GM21723 (cell line): ENCODE data around the gene CELSR2.

Source experiments
- ATAC-seq: cut with Tn5 transposase; IDR thresholded peaks from one replicate; pipeline ENCODE4 v1.9.1; 2021; ENCODE audit warnings: mild to moderate bottlenecking, moderate library complexity; ENCODE audit not compliant: unreplicated experiment

CELSR2 gene

DNA sequence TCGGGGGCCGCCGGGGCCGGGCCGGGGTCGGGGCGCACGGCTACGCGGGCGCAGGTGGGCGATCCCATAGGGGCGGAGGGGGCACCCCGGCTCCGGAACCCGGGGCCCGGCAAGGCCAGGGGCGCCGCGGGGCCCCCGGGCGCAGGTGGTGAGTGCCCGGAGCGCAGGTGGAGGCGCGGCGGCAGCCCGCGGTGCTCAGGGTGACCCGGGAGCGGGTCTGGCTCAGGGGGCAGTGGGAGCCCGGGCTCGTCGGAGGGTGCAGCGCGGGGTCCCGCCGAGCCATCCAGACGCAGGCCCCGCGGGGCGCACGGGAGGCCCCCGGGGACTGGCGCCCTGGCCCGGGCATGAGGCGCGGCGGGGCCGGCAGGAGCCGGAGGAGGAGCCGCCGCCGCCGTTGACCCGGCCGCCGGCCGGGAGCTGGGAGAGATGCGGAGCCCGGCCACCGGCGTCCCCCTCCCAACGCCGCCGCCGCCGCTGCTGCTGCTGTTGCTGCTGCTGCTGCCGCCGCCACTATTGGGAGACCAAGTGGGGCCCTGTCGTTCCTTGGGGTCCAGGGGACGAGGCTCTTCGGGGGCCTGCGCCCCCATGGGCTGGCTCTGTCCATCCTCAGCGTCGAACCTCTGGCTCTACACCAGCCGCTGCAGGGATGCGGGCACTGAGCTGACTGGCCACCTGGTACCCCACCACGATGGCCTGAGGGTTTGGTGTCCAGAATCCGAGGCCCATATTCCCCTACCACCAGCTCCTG lies 489 bp downstream of the CELSR2 start:
- ATAC-seq = peak; percentile 41

DNA sequence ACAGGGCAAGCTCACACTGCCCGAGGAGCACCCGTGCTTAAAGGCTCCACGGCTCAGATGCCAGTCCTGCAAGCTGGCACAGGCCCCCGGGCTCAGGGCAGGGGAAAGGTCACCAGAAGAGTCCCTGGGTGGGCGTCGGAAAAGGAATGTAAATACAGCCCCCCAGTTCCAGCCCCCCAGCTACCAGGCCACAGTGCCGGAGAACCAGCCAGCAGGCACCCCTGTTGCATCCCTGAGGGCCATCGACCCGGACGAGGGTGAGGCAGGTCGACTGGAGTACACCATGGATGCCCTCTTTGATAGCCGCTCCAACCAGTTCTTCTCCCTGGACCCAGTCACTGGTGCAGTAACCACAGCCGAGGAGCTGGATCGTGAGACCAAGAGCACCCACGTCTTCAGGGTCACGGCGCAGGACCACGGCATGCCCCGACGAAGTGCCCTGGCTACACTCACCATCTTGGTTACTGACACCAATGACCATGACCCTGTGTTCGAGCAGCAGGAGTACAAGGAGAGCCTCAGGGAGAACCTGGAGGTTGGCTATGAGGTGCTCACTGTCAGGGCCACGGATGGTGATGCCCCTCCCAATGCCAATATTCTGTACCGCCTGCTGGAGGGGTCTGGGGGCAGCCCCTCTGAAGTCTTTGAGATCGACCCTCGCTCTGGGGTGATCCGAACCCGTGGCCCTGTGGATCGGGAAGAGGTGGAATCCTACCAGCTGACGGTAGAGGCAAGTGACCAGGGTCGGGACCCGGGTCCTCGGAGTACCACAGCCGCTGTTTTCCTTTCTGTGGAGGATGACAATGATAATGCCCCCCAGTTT lies 1.3 kb downstream of the CELSR2 start:
- no peak for ATAC-seq

DNA sequence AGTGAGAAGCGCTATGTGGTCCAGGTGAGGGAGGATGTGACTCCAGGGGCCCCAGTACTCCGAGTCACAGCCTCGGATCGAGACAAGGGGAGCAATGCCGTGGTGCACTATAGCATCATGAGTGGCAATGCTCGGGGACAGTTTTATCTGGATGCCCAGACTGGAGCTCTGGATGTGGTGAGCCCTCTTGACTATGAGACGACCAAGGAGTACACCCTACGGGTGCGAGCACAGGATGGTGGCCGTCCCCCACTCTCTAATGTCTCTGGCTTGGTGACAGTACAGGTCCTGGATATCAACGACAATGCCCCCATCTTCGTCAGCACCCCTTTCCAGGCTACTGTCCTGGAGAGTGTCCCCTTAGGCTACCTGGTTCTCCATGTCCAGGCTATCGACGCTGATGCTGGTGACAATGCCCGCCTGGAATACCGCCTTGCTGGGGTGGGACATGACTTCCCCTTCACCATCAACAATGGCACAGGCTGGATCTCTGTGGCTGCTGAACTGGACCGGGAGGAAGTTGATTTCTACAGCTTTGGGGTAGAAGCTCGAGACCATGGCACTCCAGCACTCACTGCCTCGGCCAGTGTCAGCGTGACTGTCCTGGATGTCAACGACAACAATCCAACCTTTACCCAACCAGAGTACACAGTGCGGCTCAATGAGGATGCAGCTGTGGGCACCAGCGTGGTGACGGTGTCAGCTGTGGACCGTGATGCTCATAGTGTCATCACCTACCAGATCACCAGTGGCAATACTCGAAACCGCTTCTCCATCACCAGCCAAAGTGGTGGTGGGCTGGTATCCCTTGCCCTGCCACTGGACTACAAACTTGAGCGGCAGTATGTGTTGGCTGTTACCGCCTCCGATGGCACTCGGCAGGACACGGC lies 2.2 kb downstream of the CELSR2 start:
- ATAC-seq = no peak

DNA sequence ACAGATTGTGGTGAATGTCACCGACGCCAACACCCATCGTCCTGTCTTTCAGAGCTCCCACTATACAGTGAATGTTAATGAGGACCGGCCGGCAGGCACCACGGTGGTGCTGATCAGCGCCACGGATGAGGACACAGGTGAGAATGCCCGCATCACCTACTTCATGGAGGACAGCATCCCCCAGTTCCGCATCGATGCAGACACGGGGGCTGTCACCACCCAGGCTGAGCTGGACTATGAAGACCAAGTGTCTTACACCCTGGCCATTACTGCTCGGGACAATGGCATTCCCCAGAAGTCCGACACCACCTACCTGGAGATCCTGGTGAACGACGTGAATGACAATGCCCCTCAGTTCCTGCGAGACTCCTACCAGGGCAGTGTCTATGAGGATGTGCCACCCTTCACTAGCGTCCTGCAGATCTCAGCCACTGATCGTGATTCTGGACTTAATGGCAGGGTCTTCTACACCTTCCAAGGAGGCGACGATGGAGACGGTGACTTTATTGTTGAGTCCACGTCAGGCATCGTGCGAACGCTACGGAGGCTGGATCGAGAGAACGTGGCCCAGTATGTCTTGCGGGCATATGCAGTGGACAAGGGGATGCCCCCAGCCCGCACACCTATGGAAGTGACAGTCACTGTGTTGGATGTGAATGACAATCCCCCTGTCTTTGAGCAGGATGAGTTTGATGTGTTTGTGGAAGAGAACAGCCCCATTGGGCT lies 3.0 kb downstream of the CELSR2 start:
- no peak for ATAC-seq

DNA sequence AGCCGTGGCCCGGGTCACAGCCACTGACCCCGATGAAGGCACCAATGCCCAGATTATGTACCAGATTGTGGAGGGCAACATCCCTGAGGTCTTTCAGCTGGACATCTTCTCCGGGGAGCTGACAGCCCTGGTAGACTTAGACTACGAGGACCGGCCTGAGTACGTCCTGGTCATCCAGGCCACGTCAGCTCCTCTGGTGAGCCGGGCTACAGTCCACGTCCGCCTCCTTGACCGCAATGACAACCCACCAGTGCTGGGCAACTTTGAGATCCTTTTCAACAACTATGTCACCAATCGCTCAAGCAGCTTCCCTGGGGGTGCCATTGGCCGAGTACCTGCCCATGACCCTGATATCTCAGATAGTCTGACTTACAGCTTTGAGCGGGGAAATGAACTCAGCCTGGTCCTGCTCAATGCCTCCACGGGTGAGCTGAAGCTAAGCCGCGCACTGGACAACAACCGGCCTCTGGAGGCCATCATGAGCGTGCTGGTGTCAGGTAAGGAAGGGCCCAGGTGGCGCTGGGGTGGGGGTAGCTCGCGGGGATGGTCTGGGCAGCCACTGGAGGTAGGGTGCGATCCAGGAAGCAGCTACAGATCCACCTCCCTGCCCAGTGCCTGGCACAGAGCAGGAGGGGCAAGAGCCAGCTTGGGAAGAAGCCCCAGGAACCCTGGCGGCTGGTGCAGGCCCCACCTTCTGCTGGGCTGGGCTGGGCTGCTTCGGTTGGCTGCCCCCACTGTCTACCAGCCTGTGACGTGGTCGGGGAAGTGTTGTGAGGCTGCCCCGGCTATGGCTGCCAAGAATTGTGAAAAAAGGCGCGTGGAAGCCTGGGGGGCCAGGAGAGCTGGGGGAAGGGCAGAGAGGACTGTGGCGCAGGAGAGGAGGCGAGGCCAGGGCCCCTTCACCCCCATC lies 3.8 kb downstream of the CELSR2 start:
- no peak for ATAC-seq

DNA sequence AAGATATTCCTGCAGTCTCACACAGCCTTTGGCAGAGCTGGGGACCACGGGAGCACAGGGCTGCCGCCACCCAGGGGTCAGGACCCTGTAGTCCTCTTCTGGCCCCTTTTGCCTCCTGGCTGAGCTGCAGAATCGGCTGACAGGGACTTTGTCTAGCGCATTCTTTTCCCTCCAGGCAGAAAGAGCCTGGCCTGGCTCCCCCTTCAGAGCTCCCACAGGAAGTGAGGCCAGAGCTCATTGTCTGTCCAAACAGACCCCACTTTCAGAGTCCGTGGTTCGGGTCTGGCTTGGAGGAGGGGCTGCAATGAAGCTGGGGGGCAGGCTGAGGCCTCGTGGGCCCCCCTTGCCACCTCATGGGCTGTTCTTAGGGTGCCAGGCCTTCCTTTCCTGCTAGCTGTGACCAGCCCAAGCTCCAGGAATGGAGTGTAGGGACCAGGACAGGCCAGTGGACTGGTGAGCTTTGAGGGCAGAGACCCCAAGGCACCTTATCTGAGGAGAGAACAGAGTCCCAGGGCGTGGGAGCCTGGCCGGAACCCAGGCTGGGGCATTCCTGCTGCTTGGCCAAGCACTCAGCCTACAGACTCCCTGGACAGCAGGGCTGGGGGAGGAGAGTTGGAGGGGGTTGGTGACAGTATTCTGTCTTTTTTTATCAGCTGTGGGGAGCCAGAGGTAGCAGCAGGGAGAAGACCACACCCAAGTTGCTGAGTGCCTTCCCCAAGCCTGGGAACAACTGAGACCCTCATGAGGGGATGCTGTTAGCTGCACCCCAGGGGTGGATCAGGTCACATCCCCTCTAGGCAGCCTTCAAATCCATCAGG lies 4.7 kb downstream of the CELSR2 start:
- ATAC-seq = no peak

DNA sequence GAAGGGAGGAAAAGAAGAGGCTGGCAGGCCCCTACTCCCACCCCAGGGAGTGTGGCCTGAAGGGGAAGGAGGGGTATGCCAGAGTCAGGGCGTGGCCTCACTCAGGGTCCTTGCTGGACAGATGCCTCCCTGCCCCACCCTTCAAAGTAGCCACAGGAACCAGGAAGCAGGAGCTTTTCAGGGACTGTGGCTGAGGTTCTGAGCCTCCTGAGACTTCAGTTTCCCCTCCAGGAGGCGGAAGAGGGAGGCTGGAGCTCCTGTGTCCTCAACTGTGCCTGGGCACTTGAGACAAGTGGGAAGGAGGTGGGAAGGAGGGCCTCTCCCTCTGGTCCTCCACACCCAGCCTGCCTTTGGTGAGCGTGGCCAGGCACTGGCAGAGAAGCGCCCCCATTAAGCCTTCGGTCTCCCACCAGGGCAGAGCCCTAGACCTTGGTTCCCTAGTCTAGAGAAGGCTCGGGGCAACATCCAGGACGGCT lies 5.3 kb downstream of the CELSR2 start:
- ATAC-seq = no peak

DNA sequence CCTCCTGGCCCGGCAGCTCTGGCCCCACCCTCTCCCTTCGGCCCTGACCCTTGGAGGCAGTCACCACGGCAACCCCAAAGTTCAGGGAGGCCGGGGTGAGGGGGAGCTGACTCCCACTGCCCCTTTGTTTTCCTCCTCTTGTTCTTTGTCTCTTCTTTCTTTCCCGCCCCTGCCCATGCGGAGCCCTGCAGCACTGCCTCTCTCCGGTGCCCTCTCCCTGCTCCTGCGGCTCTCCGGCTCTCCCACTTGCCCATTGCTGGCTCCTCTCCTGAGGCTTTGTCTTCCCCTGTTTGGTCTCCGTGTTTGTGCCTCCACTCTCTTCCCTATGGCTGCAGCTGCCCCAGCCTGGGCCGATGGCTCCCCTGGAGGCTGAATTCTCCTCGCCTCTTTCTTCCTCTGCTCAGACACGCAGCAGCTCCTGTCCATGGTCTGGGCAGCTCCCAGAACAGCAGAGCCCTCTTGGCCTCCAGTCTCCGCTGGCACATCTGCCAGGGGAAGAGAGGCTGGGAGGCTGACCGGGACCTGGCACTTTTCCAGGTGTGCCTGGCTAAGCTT lies 5.8 kb downstream of the CELSR2 start:
- ATAC-seq = no peak

DNA sequence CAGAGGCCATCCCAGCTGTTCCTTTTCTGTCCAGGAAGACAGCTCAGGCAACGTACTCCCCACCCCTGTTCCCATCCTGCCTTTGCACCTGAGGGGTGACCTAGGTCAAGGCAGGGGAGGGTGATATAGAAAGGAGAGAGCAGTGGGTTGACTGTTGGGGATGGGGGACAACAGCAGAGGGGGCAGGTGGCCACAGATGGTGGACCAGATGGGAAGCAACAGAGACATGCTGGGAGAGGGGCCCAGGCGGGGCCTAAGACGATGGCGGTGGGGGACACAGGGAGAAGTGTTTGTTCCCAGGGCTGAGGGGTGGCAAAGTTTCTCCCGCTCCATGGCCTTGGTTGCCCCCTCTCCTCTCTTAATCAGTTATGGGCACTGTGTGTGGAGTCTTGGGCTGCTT lies 6.3 kb downstream of the CELSR2 start:
- no peak for ATAC-seq

DNA sequence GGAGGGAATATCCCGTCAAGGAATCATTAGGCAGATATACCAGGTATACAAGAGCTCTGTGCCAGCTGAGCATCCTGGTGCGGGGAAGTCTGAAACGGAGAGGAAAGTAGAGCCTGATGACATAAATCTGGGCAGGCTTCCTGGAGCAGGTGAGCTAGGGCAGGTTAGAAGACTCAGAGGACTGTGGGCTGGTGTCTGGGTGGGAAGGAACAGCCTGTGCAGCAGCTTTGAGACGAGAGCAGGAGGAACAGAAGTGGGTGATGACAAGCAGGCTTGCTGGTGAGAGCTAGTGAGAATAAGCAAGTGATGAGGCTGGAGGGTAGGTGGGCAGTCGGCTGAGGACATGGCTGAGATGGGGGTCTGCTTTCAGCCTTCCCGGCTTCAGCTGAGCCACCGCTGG lies 6.7 kb downstream of the CELSR2 start:
- ATAC-seq = no peak

DNA sequence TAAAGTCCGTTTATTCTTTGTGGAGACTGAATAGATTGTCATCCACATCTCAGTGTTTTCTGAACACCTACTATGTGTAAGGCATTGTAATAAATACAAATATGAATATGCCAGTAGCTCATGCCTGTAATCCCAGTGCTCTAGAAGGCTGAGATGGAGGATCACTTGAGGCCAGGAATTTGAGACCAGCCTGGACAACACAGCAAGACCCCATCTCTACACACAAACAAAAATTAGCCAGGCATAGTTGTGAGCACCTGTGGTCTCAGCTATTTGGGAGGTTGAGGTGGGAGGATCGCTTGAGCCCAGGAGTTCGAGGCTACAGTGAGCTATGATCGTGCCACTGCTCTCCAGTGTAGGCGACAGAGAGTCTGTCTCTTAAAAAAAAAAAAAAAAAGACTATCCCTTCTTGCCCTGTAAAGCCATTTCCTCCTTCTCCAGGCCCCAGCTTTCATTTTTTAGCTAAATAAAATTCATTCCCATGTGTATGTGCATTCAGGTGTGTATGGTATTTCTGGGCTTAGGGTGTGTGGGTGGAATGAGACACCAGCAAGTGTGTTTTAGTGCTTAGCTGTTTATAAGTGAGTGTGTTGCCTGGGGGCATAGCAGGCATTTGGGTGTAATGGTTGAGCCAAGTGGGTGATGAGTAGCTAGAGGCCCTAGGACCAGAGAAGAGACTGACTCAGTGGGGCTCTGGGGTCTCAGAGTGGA lies 7.8 kb downstream of the CELSR2 start:
- no peak for ATAC-seq

DNA sequence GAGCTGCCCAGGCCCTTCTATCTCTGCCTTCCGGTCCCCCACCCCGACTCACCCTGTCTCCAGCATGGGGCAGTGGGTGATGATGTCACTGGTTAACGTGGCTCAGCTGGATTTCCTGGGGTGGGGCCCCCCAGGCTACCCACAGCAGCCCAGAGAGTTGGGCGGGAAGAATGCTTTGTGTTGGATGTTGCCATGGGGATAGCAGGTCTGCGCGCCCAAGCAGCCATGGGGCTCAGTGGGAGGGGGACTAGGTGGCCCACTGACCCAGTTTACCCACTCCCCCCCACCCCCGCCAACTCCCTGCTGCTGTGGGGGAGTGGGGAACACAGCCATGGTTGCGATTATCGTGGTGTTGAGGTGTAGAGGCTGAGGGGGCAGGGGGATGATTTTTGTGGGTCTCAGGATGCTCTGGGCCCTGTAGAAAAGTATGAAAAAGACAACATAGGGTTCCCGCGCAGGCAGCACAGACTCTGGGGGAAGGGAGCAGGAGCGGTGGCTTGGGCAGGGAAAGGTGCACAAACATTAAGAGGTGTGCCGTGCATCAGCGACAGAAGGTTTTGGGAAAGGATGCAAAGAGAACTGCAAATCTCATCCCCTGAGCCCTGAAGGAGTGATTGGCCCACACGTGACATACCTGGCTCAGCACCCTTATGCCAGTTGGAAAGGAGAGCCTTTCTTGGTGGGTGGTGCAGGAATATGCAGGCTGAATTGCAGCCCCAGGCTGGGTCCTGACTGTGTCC lies 8.5 kb downstream of the CELSR2 start:
- no peak for ATAC-seq

DNA sequence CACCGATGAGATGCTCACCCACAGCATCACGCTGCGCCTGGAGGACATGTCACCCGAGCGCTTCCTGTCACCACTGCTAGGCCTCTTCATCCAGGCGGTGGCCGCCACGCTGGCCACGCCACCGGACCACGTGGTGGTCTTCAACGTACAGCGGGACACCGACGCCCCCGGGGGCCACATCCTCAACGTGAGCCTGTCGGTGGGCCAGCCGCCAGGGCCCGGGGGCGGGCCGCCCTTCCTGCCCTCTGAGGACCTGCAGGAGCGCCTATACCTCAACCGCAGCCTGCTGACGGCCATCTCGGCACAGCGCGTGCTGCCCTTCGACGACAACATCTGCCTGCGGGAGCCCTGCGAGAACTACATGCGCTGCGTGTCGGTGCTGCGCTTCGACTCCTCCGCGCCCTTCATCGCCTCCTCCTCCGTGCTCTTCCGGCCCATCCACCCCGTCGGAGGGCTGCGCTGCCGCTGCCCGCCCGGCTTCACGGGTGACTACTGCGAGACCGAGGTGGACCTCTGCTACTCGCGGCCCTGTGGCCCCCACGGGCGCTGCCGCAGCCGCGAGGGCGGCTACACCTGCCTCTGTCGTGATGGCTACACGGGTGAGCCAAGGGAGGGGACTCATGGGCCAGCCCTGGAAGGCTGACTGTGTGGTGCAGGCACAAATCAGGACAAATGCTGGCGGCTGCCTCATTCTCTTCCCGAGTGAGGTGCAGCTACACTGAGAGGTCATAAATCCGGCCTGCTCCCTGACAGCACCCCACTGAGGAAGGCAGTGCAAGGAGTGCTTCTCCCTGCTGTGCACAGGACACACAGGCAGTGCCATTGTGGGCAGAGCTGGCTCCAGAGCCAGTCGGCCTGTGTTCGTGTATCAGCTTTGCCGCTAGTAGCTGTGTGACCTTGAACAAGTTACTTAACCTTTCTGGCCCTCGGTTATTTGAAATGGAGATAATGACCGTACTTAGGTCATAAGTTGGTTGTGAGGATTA lies 9.4 kb downstream of the CELSR2 start:
- ATAC-seq = no peak

DNA sequence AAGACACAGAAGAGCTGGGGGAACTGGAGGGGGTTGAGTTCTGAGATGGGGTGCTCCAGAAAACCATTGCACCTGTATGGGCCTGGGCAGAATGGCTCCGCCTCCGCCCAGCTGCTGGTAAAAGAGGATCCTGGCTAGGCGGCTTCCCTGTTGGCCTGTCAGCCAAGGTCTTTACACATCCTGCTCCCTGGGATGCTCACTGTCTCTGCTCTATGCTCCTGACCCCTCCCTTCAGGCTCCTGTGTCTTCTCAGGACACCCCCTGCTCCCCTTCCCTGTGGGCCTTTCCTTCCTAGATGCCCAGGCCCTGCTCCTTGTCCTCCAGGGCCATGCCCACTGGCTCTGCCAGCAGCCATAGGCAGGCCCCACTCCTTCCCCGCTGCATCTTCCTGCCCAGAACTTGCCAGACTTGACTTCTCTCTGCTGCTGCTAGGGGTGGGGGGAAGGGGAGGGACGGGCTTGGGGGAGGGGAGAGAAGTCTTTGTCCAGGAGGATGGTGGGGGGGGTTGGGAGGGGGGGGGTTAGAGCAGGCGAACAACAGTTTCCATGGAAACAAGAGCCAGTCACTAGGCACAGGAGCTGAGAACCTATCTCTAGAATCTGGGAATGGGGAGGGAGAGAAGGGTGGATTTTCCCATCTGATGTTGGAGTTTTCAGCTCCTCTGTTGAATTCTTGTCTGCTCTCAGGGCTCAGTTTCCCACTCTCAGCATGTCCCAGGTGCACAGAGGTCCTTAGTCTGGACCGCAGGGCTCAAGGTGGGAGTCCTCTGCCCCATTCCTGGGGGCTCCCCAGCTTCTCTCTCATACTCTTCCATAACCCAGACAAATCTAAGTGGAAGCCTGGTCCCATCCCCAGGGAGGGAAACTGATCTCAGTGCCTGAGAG lies 10.6 kb downstream of the CELSR2 start:
- no peak for ATAC-seq

DNA sequence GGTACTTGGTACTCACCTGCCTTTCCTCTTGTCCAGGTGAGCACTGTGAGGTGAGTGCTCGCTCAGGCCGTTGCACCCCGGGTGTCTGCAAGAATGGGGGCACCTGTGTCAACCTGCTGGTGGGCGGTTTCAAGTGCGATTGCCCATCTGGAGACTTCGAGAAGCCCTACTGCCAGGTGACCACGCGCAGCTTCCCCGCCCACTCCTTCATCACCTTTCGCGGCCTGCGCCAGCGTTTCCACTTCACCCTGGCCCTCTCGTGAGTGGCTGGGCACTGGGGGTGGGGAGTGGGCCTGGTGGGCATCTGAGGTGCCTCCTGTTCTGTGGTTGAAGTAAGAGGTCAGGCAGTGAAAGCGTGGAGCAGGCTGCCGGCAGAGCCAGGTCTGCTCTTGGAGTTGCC lies 11.7 kb downstream of the CELSR2 start:
- no peak for ATAC-seq
